ENCODE data around the gene ZNF79.
A peak's percentile ranks its signal among the peaks of the same experiment; 100 is the strongest.

ZNF79 gene

GRCh38 chr9:127423934-127424675 is at the start of gene ZNF79:
ZNF79 (plus strand) TSS chr9:127424382; CDS start chr9:127424788, 406 bp downstream.
- peak; percentile 93 to 94 for DNase-seq

GRCh38 chr9:127380479-127380878 is 43.7 kb upstream of the ZNF79 start:
- no peak for DNase-seq

- DNase-seq, result no peak
These were observed 41.6 kb upstream of the ZNF79 start for GRCh38 chr9:127382541-127382940.

GRCh38 chr9:127384016-127384730 is 40.0 kb upstream of the ZNF79 start:
- DNase-seq, result no peak

GRCh38 chr9:127384901-127385300 is 39.3 kb upstream of the ZNF79 start:
- DNase-seq, result no peak

- DNase-seq, result no peak
These were observed 37.9 kb upstream of the ZNF79 start for GRCh38 chr9:127386249-127386648.

- DNase-seq, result no peak
These were observed 37.2 kb upstream of the ZNF79 start for GRCh38 chr9:127386981-127387380.

- peak; percentile 81 to 87 for DNase-seq
These were observed 35.9 kb upstream of the ZNF79 start for GRCh38 chr9:127388037-127388855.

GRCh38 chr9:127388856-127389238 is 35.3 kb upstream of the ZNF79 start:
- peak in 1 of 2 experiments; percentile 18 for DNase-seq

GRCh38 chr9:127389381-127390247 is 34.6 kb upstream of the ZNF79 start:
- DNase-seq, result no peak

GRCh38 chr9:127390248-127390545 is 34.0 kb upstream of the ZNF79 start:
- DNase-seq, result no peak

GRCh38 chr9:127390563-127390962 is 33.6 kb upstream of the ZNF79 start:
- no peak for DNase-seq

GRCh38 chr9:127392166-127392565 is 32.0 kb upstream of the ZNF79 start:
- DNase-seq, result no peak

GRCh38 chr9:127392976-127393375 is 31.2 kb upstream of the ZNF79 start:
- no peak for DNase-seq

GRCh38 chr9:127393645-127394044 is 30.5 kb upstream of the ZNF79 start:
- no peak for DNase-seq

GRCh38 chr9:127395497-127396252 is 28.5 kb upstream of the ZNF79 start:
- no peak for DNase-seq

GRCh38 chr9:127396253-127396807 is 27.9 kb upstream of the ZNF79 start:
- DNase-seq, result no peak

GRCh38 chr9:127396808-127397645 is 27.2 kb upstream of the ZNF79 start, which contains the start of gene SLC2A8:
SLC2A8 (plus strand) TSS chr9:127397169; CDS start chr9:127397231, 62 bp downstream.
- peak; percentile 83 to 87 for DNase-seq

GRCh38 chr9:127397646-127398274 is 26.4 kb upstream of the ZNF79 start:
- peak; percentile 23 to 42 for DNase-seq

- no peak for DNase-seq
These were observed 25.9 kb upstream of the ZNF79 start for GRCh38 chr9:127398275-127398647.

Data from activated CD4-positive, alpha-beta T cell treated with anti-CD3 and anti-CD28 coated beads, Interleukin-2, amount 50 U/mL, for 48 hours (primary cell).